G401 (cell line): ENCODE data around the gene SMIM30. TPM values are rescaled to one million over a fixed set of nuclear protein-coding genes. Genes with fewer than 3 reads are reported as not detected.

Experiments
- total RNA-seq: library from RNA; depleted of rRNA; stranded (reverse); fragments of >200 nt; shearing (Covaris generic); gene quantifications from 2 replicates; pipeline ENCODE4 v1.2.3, GENCODE V29; 2014; rRNA removed

The SMIM30 gene
- total RNA-seq, 1 experiment from 2014 or later: 59.5 TPM

Other genes with a start within 250 kb of the SMIM30 start
- gene GPR85, start 31.7 kb downstream of the SMIM30 start, total RNA-seq: not detected in 2 replicates